Gastrocnemius medialis (tissue), 4 donors: ENCODE results near the gene ASAP3.

Experiments
- CTCF ChIP-seq, 5 experiments: fragments of 450-650 bp in 3 of 5; fragments of 200-600 bp in 2 of 5; sonication (generic) in 2 of 5; IDR thresholded peaks in 4 of 5; conservative IDR thresholded peaks in 1 of 5; 1 replicate in 4 of 5; 2 replicates in 1 of 5; pipeline ENCODE4 v1.5.1; 2016 to 2019; ENCODE audit warnings: antibody characterized with exemption in 5 of 5, mild to moderate bottlenecking in 3 of 5, moderate library complexity in 3 of 5
- POLR2A ChIP-seq, 2 donors: fragments of 450-650 bp; IDR thresholded peaks; one replicate each; pipeline ENCODE4 v1.6.1; 2017; ENCODE audit warnings: antibody characterized with exemption in 2 of 2, mild to moderate bottlenecking in 2 of 2, moderate library complexity in 2 of 2

- no peak for TF ChIP-seq POLR2A (IDR thresholded peaks at IDR 0.05)
- TF ChIP-seq CTCF (IDR thresholded peaks at IDR 0.05 in 4 of 5, conservative IDR thresholded peaks at IDR 0.05 in 1 of 5) = no peak
Observed at GRCh38 chr1:23387494-23387893, 96.5 kb downstream of the ASAP3 start.
